GM12878 (cell line): ENCODE results near the gene COG4. TPM values are rescaled to one million over a fixed set of nuclear protein-coding genes. Genes with fewer than 3 reads are reported as not detected.

Experiments used
- ATAC-seq: fragments of 200-7000 bp; cut with Tn5 transposase; 3 replicates; pipeline ENCODE4 v1.9.1; 2020; ENCODE audit warnings: mild to moderate bottlenecking, moderate library complexity
- BruUV-seq: library from RNA; stranded (reverse); fragments of 400-500 nt; replicated peaks from 2 replicates; lab custom pipeline; 2021; lab: Mats Ljungman, UMichigan
- CTCF ChIA-PET: fragments of 300-600 bp; sonication (Branson Sonifier 250); formaldehyde crosslinking; extraction: SDS; loops from one replicate; lab custom pipeline; 2021; ENCODE audit warnings: inconsistent platforms; lab: Yijun Ruan, JAX
- POLR2A ChIA-PET: fragments of 350-600 bp; formaldehyde crosslinking; extraction: SDS; loops from one replicate; lab custom pipeline; 2021; ENCODE audit warnings: inconsistent platforms; lab: Charles Lee
- RAD21 ChIA-PET: fragments of 300-600 bp; sonication (Branson Sonifier 250); formaldehyde crosslinking; loops from one replicate; lab custom pipeline; 2023; ENCODE audit warnings: antibody characterized with exemption; ENCODE audit not compliant: unreplicated experiment; lab: Charles Lee
- SMC1A ChIA-PET: fragments of 300-600 bp; sonication (Branson Sonifier 250); formaldehyde crosslinking; loops from one replicate; lab custom pipeline; 2023; ENCODE audit not compliant: unreplicated experiment, uncharacterized antibody; lab: Charles Lee
- DNase-seq: peaks from one replicate; pipeline ENCODE4 v3.0.0-alpha.2; 2011; ENCODE audit warnings: low read depth, low spot score
- FAIRE-seq: peaks from 3 replicates; lab custom pipeline; 2011; peaks lifted over from hg19 to GRCh38; lab: Jason Lieb, UNC
- H2AFZ ChIP-seq: 2 replicates; pipeline ENCODE4 v1.6.0; 2011; ENCODE audit warnings: low read depth, low read length, control low read depth; ENCODE audit not compliant: control insufficient read depth
- H3K27ac ChIP-seq: 2 replicates; pipeline ENCODE4 v1.5.1; 2011; ENCODE audit warnings: control low read depth; ENCODE audit not compliant: control insufficient read depth, insufficient read depth
- H3K27me3 ChIP-seq, 2 experiments: replicated peaks in 1 of 2; 2 replicates each; pipeline versions ENCODE4 v1.6.0 to v1.6.1; 2011; ENCODE audit warnings: low read length in 1 of 2; ENCODE audit not compliant: control insufficient read depth in 2 of 2, insufficient read depth in 2 of 2
- H3K36me3 ChIP-seq, 2 experiments: 2 replicates each; pipeline ENCODE4 v1.5.1; 2011; ENCODE audit warnings: low read length in 1 of 2; ENCODE audit not compliant: control insufficient read depth in 2 of 2, insufficient read depth in 2 of 2
- H3K4me1 ChIP-seq: 2 replicates; pipeline ENCODE4 v1.6.1; 2011; ENCODE audit warnings: mild to moderate bottlenecking, low read length, moderate library complexity, mixed read lengths; ENCODE audit not compliant: control insufficient read depth, insufficient read depth
- H3K4me2 ChIP-seq: 2 replicates; pipeline ENCODE4 v1.6.0; 2011; ENCODE audit warnings: control low read depth; ENCODE audit not compliant: control insufficient read depth, insufficient read depth
- H3K4me3 ChIP-seq: fragments of 200-600 bp; sonication (generic); 2 replicates; pipeline ENCODE4 v1.5.1; 2016
- H3K79me2 ChIP-seq: 2 replicates; pipeline ENCODE4 v1.6.0; 2011; ENCODE audit warnings: low read length; ENCODE audit not compliant: control insufficient read depth, insufficient read depth
- H3K9ac ChIP-seq: 2 replicates; pipeline ENCODE4 v1.8.0; 2011; ENCODE audit warnings: low read length, control low read depth, mixed read lengths; ENCODE audit not compliant: control insufficient read depth, insufficient read depth
- H3K9me3 ChIP-seq: replicated peaks from 3 replicates; pipeline ENCODE4 v1.5.1; 2011; ENCODE audit warnings: mild to moderate bottlenecking, low read length; ENCODE audit not compliant: control insufficient read depth, insufficient read depth
- H4K20me1 ChIP-seq: 2 replicates; pipeline ENCODE4 v1.6.0; 2011; ENCODE audit not compliant: control insufficient read depth, insufficient read depth
- BMI1 ChIP-seq: fragments of 450-650 bp; IDR thresholded peaks from 2 replicates; pipeline ENCODE4 v1.6.1; 2016; ENCODE audit warnings: mild to moderate bottlenecking, moderate library complexity, borderline replicate concordance
- BRCA1 ChIP-seq: IDR thresholded peaks from 2 replicates; pipeline ENCODE4 v1.6.1; 2011; ENCODE audit warnings: low read depth, low read length, improper control_type of control experiment
- CBX3 ChIP-seq: fragments of 200-600 bp; sonication (generic); IDR thresholded peaks from 2 replicates; pipeline ENCODE4 v1.6.1; 2016; ENCODE audit warnings: low read depth, borderline replicate concordance
- CEBPB ChIP-seq, 2 experiments: fragments of 150-350 bp in 1 of 2; IDR thresholded peaks; 2 replicates each; pipeline ENCODE4 v1.6.1; 2012 to 2014; ENCODE audit warnings: low read depth in 2 of 2, low read length in 2 of 2, borderline replicate concordance in 1 of 2, inconsistent platforms in 1 of 2
- CHD2 ChIP-seq: IDR thresholded peaks from 2 replicates; pipeline ENCODE4 v1.6.1; 2011; ENCODE audit warnings: low read depth, low read length, improper control_type of control experiment, borderline replicate concordance
- ESRRA ChIP-seq: IDR thresholded peaks from 2 replicates; pipeline ENCODE4 v1.6.1; 2012; ENCODE audit warnings: mild to moderate bottlenecking, low read length, improper control_type of control experiment
- FOXK2 ChIP-seq: fragments of 450-650 bp; IDR thresholded peaks from 2 replicates; pipeline ENCODE4 v1.6.1; 2017; ENCODE audit warnings: mild to moderate bottlenecking, moderate library complexity
- GATAD2B ChIP-seq: fragments of 450-650 bp; conservative IDR thresholded peaks from 2 replicates; pipeline ENCODE4 v1.6.1; 2017; ENCODE audit warnings: low read depth, mild to moderate bottlenecking, moderate library complexity
- NRF1 ChIP-seq: conservative IDR thresholded peaks from 2 replicates; pipeline ENCODE4 v1.6.1; 2011; ENCODE audit warnings: mild to moderate bottlenecking, low read depth, low read length, improper control_type of control experiment
- PKNOX1 ChIP-seq: fragments of 450-650 bp; IDR thresholded peaks from 2 replicates; pipeline ENCODE4 v1.6.1; 2016; ENCODE audit warnings: mild to moderate bottlenecking
- PML ChIP-seq: IDR thresholded peaks from 2 replicates; pipeline ENCODE4 v1.6.1; 2012; ENCODE audit warnings: low read length, inconsistent platforms
- POLR2A ChIP-seq: IDR thresholded peaks from 2 replicates; pipeline ENCODE4 v1.6.1; 2011; ENCODE audit warnings: low read depth, mild to moderate bottlenecking, low read length
- REST ChIP-seq: IDR thresholded peaks from 2 replicates; pipeline ENCODE4 v1.6.1; 2012; ENCODE audit warnings: mild to moderate bottlenecking, low read depth, low read length
- RFX5 ChIP-seq: IDR thresholded peaks from 2 replicates; pipeline ENCODE4 v1.6.1; 2011; ENCODE audit warnings: low read depth, low read length, improper control_type of control experiment
- WGBS: methylation state at CpG from one replicate; pipeline ENCODE4 v1.1.6; 2016; ENCODE audit warnings: low lambda C conversion rate; ENCODE audit not compliant: insufficient replicate concordance, insufficient coverage; ENCODE audit errors: missing lambda C conversion rate; 5-methylcytosine and 5-hydroxymethylcytosine counted together
- in situ Hi-C: fragments of 300-500 bp; cut with MboI; formaldehyde crosslinking; loops from 9 replicates; pipeline ENCODE4 v1.14.3; 2018; ENCODE audit warnings: mixed read lengths
- intact Hi-C: fragments of 100-400 bp; cut with micrococcal nuclease; formaldehyde crosslinking; loops from one replicate; pipeline ENCODE4 v1.14.2; 2022; ENCODE audit not compliant: unreplicated experiment
- polyA plus RNA-seq, 11 experiments: library from polyadenylated mRNA; depleted of rRNA in 4 of 11; unstranded in 6 of 11; stranded (reverse) in 5 of 11; fragments of >200 nt; fragmentation: Nextera tagmentation in 4 of 11; fragmentation: Illumina TruSeq in 1 of 11; extraction: Ambion mirVana in 4 of 11; extraction: Trizol in 1 of 11; gene quantifications; 1 replicate in 1 of 11; 2 replicates in 10 of 11; pipeline versions ENCODE4 v1.2.1 to v1.2.3, GENCODE V29; 2011 to 2016; ENCODE audit warnings: inconsistent platforms in 2 of 11, missing spikeins in 2 of 11, low read depth in 1 of 11
- total RNA-seq, 4 experiments: library from RNA; depleted of rRNA in 3 of 4; stranded (reverse); fragments of >200 nt in 3 of 4; fragmentation: Illumina TruSeq in 1 of 4; extraction: Trizol in 1 of 4; gene quantifications; 2 replicates each; pipeline versions ENCODE4 v1.2.1 to v1.2.3, GENCODE V29; 2013 to 2021

Gene COG4
- total and polyA plus RNA-seq, 10 of the 15 experiments (the other 5 are each of a cell fraction or from before 2014, with no cell fraction given): 7.0 to 57.7 (median 33.0) TPM

- intact Hi-C loops (no loop called here), in situ Hi-C loops (no loop called here)
- DNase-seq: no peak
- Histone ChIP-seq H2AFZ (no peak overlapping the region), H3K27ac (no peak overlapping the region), H3K9me3 (no peaks in the 10 kb centered on the region), H3K4me1 (peaks cover 5% of the 10 kb centered on the region; the same call in 1 of the 2 replicates), H3K4me3 (no peak overlapping the region), H3K27me3 (no peaks in the 10 kb centered on the region), H3K79me2 (peaks cover 16% of the 10 kb centered on the region), H3K4me2 (no peak overlapping the region), H3K36me3 (no peaks in the 10 kb centered on the region), H4K20me1 (no peaks in the 10 kb centered on the region)
- ChIA-PET SMC1A (interaction anchor here (1.2 to 1.8 kb wide), 3 partner anchors 11 to 35 kb away, joined by 3 to 8 read pairs (median 6); no protein-coding TSS in a partner anchor), POLR2A (interaction anchor here (0.6 kb wide), 1 partner anchor 41 kb away, joined by 3 read pairs; no protein-coding TSS in a partner anchor), RAD21 (interaction anchor here (0.7 kb wide), 1 partner anchor 12 kb away, joined by 3 read pairs; no protein-coding TSS in a partner anchor)
- BruUV-seq: no TSS peak
- no peak for FAIRE-seq
- ATAC-seq: no peak
- TF ChIP-seq POLR2A (no peak), BMI1 (no peak), RFX5 (no peak), PKNOX1 (no peak), ESRRA (no peak), NRF1 (no peak), FOXK2 (no peak), CEBPB (IDR thresholded peaks at IDR 0.05; ENCODE audit: borderline replicate concordance in 1 of 2, low read depth in 2 of 2, low read length in 2 of 2) (no peak), BRCA1 (no peak), GATAD2B (no peak), CBX3 (no peak), PML (no peak), REST (no peak), CHD2 (no peak)
- TF ChIP-seq, all 136 proteins: peak for 0
- WGBS: 85% methylated on average over 5 of the region's 7 CpGs
- CTCF ChIA-PET: interaction anchor here (0.6 to 2.8 kb wide), 3 partner anchors 12 to 62 kb away, joined by 3 to 12 read pairs (median 5); partner anchors contain the start of gene FCSK
- no peak overlapping the region for H3K9ac ChIP-seq
Observed at GRCh38 chr16:70442344-70442743, 81.0 kb downstream of the COG4 start.
